HepG2 (cell line): ENCODE results near the gene NAT9. TPM values are rescaled to one million over a fixed set of nuclear protein-coding genes. Genes with fewer than 3 reads are reported as not detected.
A peak's percentile ranks its signal among the peaks of the same experiment; 100 is the strongest.

Experiments
- ARNT2 ChIP-seq: sonication (generic); formaldehyde crosslinking; IDR thresholded peaks from 2 replicates; pipeline ENCODE4 v1.8.0; 2022; ENCODE audit warnings: mild to moderate bottlenecking, low read depth, missing genetic modification reagents, moderate library complexity
- ATF4 ChIP-seq, 2 experiments: fragments of 450-650 bp in 1 of 2; sonication (generic) in 1 of 2; formaldehyde crosslinking; IDR thresholded peaks; 2 replicates each; pipeline versions ENCODE4 v1.5.0 to v1.8.0; 2020 to 2022; ENCODE audit warnings: mild to moderate bottlenecking in 1 of 2, missing genetic modification reagents in 1 of 2
- BRCA1 ChIP-seq: sonication (generic); formaldehyde crosslinking; IDR thresholded peaks from 2 replicates; pipeline ENCODE4 v1.4.0; 2020; ENCODE audit warnings: missing genetic modification reagents
- CREM ChIP-seq, 2 experiments: sonication (generic) in 1 of 2; formaldehyde crosslinking in 1 of 2; IDR thresholded peaks; 2 replicates each; pipeline versions ENCODE4 v1.4.0 to v1.6.1; 2016 to 2020; ENCODE audit warnings: antibody characterized with exemption in 1 of 2, mild to moderate bottlenecking in 1 of 2, missing genetic modification reagents in 1 of 2
- ETS1 ChIP-seq: sonication (generic); formaldehyde crosslinking; IDR thresholded peaks from 2 replicates; pipeline ENCODE4 v1.4.0; 2020; ENCODE audit warnings: missing genetic modification reagents
- HMG20A ChIP-seq: IDR thresholded peaks from 2 replicates; pipeline ENCODE4 v1.6.1; 2016; ENCODE audit warnings: borderline replicate concordance
- HOXA3 ChIP-seq: sonication (generic); formaldehyde crosslinking; IDR thresholded peaks from 2 replicates; pipeline ENCODE4 v1.5.0; 2020; ENCODE audit warnings: missing genetic modification reagents
- JUND ChIP-seq: sonication (generic); formaldehyde crosslinking; IDR thresholded peaks from 2 replicates; pipeline ENCODE4 v1.8.0; 2022; ENCODE audit warnings: mild to moderate bottlenecking, missing genetic modification reagents
- MNT ChIP-seq: fragments of 450-650 bp; IDR thresholded peaks from 2 replicates; pipeline ENCODE4 v1.6.1; 2016
- MTA1 ChIP-seq: sonication (generic); formaldehyde crosslinking; IDR thresholded peaks from 2 replicates; pipeline ENCODE4 v1.4.0; 2020; ENCODE audit warnings: missing genetic modification reagents, mild to moderate bottlenecking, borderline replicate concordance
- RCOR2 ChIP-seq: IDR thresholded peaks from 2 replicates; pipeline ENCODE4 v1.6.1; 2016; ENCODE audit warnings: missing biosample characterization, missing genetic modification reagents
- SRY ChIP-seq: sonication (generic); formaldehyde crosslinking; IDR thresholded peaks from 2 replicates; pipeline ENCODE4 v1.8.0; 2022; ENCODE audit warnings: mild to moderate bottlenecking, missing genetic modification reagents
- ZBTB21 ChIP-seq: sonication (generic); formaldehyde crosslinking; IDR thresholded peaks from 2 replicates; pipeline ENCODE4 v1.4.0; 2020; ENCODE audit warnings: missing genetic modification reagents
- ZNF230 ChIP-seq: sonication (generic); formaldehyde crosslinking; IDR thresholded peaks from 2 replicates; pipeline ENCODE4 v1.4.0; 2020; ENCODE audit warnings: mild to moderate bottlenecking, missing genetic modification reagents
- ZNF337 ChIP-seq: sonication (generic); formaldehyde crosslinking; IDR thresholded peaks from 2 replicates; pipeline ENCODE4 v1.5.1; 2020; ENCODE audit warnings: missing genetic modification reagents, low read depth, mild to moderate bottlenecking, borderline replicate concordance
- ZNF546 ChIP-seq: sonication (generic); formaldehyde crosslinking; conservative IDR thresholded peaks from 2 replicates; pipeline ENCODE4 v1.8.1; 2023; ENCODE audit warnings: mild to moderate bottlenecking, missing genetic modification reagents
- ZNF772 ChIP-seq: sonication (generic); formaldehyde crosslinking; IDR thresholded peaks from 2 replicates; pipeline ENCODE4 v1.5.0; 2020; ENCODE audit warnings: mild to moderate bottlenecking, missing genetic modification reagents
- ZNF790 ChIP-seq: sonication (generic); formaldehyde crosslinking; IDR thresholded peaks from 2 replicates; pipeline ENCODE4 v1.8.0; 2022; ENCODE audit warnings: missing genetic modification reagents, mild to moderate bottlenecking, borderline replicate concordance
- ZUFSP ChIP-seq: sonication (generic); formaldehyde crosslinking; IDR thresholded peaks from 2 replicates; pipeline ENCODE4 v1.9.0; 2021; ENCODE audit warnings: missing genetic modification reagents, mild to moderate bottlenecking, borderline replicate concordance
- polyA plus RNA-seq, 8 experiments: library from polyadenylated mRNA; depleted of rRNA in 3 of 8; stranded (reverse) in 7 of 8; unstranded in 1 of 8; fragments of >200 nt; fragmentation: Illumina TruSeq in 4 of 8; extraction: Trizol in 4 of 8; gene quantifications; 2 replicates each; pipeline versions ENCODE4 v1.2.1 to v1.2.3, GENCODE V29; 2011 to 2016; ENCODE audit warnings: low read depth in 4 of 8, missing spikeins in 1 of 8, mixed read lengths in 1 of 8; ENCODE audit not compliant: insufficient read depth in 1 of 8
- total RNA-seq, 5 experiments: library from RNA; depleted of rRNA; stranded (reverse); fragments of >200 nt; fragmentation: Illumina TruSeq; extraction: Trizol; gene quantifications; 2 replicates each; pipeline ENCODE4 v1.2.3, GENCODE V29; 2016; ENCODE audit warnings: low read depth in 1 of 5

NAT9 gene
- total and polyA plus RNA-seq, 2 of the 13 experiments (the other 11 are each of a cell fraction or from before 2014, with no cell fraction given): 39.7 to 44.2 TPM

GRCh38 chr17:74769266-74769855 lies 6.8 kb downstream of the NAT9 start (continued):
- TF ChIP-seq HOXA3 (no peak), ETS1 (CRISPR knock-in tag) (no peak), ARNT2 (CRISPR knock-in tag) (no peak), JUND (CRISPR knock-in tag) (no peak), ZUFSP (no peak), BRCA1 (no peak), ZNF230 (CRISPR knock-in tag) (0 out of 2 replicates have a peak, but pooled peaks have one; percentile 9), ZBTB21 (CRISPR knock-in tag) (no peak), ZNF772 (CRISPR knock-in tag) (no peak), HMG20A (no peak), ZNF790 (no peak), MNT (no peak), ATF4 (CRISPR knock-in tag; IDR thresholded peaks at IDR 0.05) (no peak), ZNF337 (CRISPR knock-in tag) (0 out of 2 replicates have a peak, but pooled peaks have one; percentile 1), CREM (IDR thresholded peaks at IDR 0.05) (no peak), CREM (CRISPR knock-in tag; IDR thresholded peaks at IDR 0.05) (no peak), ZNF546 (0 out of 2 replicates have a peak, but pooled peaks have one; percentile 53), MTA1 (no peak), RCOR2 (CRISPR knock-in tag) (no peak), SRY (CRISPR knock-in tag) (no peak)
